Measurements from ENCODE around the gene ZNF319.

ZNF319 gene

DNA sequence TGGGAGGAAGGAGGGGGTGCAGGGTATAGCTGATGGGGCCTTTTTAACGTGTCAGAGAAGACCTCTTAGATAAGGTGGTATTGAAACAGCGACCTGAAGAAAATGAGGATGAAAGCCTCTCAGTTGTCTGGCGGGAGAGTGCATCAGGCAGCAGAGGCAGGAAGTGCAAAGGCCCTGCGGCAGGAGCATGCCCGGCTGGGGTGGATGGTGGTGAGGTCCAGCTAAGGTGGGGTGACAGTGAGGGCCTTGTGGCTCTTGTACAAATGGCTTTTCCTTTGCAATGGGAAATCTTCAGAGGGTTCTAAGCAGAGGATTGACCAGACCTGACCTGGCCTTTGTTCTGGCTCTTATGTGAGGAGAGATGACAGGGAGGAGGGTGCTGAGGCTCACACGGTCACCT lies 36.5 kb upstream of the ZNF319 start:
- no peak for DNase-seq (ENCODE audit: low read depth)

- DNase-seq (ENCODE audit: low read depth): no peak
Observed at GRCh38 chr16:58035356-58036170, 35.1 kb upstream of the ZNF319 start.

DNA sequence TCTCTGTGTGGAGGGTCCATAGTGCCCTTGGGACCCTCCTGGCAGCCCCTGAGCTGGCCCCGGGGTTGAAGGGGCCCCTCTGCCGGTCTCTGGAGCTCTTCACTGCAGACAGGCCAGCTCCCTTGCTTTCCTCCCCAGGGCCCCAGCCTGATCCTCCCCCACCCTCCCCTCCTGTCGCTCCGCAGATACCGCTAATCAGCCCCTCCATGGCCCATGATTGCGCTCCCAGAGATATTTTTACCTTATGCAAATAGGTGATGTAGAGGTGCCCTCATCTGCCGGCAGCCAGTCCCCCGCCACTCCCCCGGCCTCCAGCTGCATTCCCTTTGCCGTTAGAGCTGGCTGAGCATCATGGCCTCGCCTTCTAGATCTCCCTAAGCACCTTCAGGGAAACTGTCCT lies 34.3 kb upstream of the ZNF319 start:
- no peak for DNase-seq (ENCODE audit: low read depth)

- no peak for DNase-seq (ENCODE audit: low read depth)
Observed at GRCh38 chr16:58034128-58034685, 33.7 kb upstream of the ZNF319 start.

DNA sequence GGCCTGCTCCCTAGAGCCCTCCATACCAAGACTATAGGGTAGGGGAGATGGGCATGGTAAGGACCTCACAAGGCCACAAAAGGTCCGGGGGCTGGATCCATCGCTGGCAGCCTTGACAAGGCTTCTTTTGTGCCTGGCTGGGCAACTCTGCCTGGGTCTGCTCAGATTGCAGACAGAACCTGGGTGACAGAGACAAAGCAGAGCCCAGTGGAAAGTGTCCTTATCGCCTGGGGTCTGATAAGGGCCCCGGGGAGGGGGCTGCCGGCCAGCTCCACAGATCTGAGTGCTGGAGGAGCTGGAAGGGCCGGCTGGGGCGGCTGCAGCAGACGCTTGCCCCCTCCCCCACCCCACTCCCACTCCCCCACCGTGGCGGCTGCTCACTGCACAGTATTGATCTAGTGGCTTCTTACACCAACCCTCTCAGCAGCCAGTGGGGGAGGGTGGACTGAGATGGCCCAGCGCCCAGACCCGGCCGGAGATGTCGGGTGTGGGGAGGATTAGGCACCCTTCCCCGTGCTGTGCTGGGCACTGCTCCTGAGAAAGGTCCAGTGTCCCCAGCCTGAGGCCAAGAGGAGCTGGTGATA lies 32.3 kb upstream of the ZNF319 start:
- DNase-seq (ENCODE audit: low read depth): no peak

DNA sequence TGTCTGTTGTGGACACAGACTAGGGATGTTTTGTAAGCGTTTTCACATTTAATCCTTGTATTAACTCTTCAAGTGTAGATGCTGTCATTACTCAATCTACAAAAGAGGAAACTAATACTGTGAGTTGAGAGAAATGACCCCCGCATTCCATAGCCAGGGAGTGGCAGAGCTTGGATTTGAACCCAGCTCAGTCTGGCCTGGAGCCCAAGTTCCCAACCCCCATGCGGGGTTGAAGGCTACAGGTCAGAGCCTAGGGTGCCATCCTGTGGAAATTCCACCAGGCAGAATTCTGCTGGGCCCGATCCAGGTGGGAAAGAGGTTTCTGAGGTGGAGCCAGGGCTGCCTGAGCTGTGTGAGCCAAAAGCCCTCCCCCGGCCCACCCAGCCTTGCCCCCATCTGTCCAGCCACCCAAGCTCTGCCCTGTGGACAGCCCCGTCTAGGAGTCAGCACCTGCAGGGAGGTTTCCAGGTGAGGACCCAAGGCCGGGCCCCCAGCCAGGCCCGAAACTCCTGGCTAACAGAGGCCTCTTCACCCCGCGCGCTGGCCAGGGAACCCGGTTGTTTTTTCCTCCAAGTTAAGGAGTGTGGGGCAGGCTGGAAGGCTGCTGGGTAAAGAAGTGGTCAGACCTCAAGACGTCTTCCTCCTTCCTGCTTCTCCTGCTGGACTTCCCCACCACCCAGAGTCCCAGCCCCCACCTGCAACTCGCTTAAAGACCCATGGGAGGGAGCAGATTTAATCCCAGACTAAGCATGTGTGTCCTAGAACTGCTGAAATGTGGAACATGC lies 30.7 kb upstream of the ZNF319 start:
- no peak for DNase-seq (ENCODE audit: low read depth)

- DNase-seq (ENCODE audit: low read depth): no peak
Observed at GRCh38 chr16:58030136-58030840, 29.8 kb upstream of the ZNF319 start.

- no peak for DNase-seq (ENCODE audit: low read depth)
Observed at GRCh38 chr16:58029410-58029809, 28.9 kb upstream of the ZNF319 start.

GRCh38 chr16:58028541-58029070 lies 28.1 kb upstream of the ZNF319 start:
- no peak for DNase-seq (ENCODE audit: low read depth)

DNA sequence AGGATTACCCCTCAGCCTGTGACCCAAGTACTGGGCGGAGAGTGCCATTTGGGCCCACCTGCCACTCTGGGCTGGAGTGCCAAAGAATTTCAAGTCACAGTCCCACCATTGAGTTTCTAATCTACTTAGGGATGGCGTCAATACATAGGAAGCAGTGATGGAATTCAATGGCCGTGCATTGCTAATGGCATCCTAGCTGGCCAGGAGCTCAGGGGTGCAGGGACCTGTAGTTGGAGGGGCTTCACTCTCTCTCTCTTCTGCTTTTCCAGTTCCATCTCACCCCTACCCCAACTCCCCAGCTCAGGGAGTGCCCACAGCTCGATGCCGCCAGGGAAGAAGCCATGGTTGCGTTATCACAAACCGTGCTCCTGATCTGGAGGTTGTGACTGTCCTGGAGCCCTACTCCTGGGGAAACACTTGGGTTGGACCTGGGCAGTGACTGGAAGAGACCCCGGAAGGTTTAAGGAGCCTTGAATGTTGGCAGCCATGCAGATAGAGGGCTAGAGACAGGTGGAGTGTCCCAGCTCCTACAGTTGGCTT lies 27.5 kb upstream of the ZNF319 start:
- DNase-seq (ENCODE audit: low read depth): no peak

GRCh38 chr16:58027161-58027915 lies 26.9 kb upstream of the ZNF319 start:
- no peak for DNase-seq (ENCODE audit: low read depth)

DNA sequence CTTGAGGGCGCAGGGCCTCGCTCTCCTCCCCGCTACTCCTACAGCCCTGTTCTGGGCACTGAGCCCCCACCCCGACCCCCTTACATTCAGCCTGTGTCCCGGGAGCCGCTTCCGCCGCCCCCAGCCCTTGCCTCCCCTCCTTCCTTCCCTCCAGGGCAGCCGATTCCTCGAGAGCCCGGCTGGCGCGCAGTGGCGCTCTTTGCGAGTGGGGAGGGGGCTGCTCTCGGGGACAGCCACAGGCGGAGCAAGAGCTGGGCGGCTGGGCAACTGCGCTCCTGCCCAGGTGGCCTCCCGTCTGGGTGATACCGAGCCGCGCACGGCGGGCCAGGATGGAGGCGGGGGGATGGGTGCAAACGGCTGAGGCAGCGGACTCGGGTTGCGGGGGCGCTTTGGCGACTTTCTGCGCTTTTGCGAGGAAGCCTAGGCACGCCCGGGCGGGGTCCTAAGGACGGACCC lies 26.3 kb upstream of the ZNF319 start:
- DNase-seq (ENCODE audit: low read depth): no peak

- no peak for DNase-seq (ENCODE audit: low read depth)
Observed at GRCh38 chr16:58026139-58026704, 25.8 kb upstream of the ZNF319 start.

DNA sequence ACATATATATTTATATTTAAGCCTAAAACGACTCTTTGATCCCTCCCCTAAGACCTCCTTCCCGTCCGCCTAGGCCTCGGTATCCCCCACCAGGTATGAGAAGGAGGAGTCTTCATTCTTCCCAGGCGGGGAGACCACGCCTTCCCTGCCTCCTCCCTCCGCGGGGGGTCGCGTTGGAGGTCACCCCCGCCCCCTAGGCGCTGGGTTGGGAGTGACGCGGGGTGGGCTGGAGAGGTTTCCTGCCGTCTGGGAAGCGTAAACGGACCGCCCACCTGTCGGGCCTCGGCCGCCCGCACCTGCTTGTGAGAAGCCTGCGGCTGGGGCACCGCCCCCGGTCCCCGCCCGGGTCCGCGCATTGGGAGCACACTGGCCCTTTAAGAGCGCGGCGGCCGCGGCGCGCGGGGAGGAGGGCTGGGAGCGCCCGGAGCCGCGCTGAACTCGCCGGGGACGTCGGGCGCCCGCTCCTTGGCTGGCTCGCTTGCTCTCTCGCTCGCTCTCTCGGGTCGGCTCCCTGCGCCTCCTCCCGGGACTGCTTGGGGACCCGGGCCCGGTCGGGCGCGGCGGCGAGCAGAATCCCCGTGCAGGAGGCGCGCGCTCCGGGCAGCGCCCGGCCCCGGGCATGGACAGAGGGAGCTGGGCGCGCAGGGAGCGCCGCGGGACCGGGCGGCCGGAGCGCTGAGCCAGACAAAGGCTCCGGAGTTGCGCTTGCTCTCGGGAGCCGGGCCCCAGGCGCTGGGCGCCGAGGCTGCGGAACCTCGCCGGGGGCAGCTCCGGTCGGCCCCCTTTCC lies 25.1 kb upstream of the ZNF319 start, which contains the start of gene MMP15:
MMP15 (plus strand) TSS at position 404 of the 788 bp plus-strand sequence. CDS start 597 bp downstream, outside the sequence.
- DNase-seq (ENCODE audit: low read depth): peak; percentile 63

GRCh38 chr16:58024486-58025350 lies 24.2 kb upstream of the ZNF319 start:
- no peak for DNase-seq (ENCODE audit: low read depth)

DNA sequence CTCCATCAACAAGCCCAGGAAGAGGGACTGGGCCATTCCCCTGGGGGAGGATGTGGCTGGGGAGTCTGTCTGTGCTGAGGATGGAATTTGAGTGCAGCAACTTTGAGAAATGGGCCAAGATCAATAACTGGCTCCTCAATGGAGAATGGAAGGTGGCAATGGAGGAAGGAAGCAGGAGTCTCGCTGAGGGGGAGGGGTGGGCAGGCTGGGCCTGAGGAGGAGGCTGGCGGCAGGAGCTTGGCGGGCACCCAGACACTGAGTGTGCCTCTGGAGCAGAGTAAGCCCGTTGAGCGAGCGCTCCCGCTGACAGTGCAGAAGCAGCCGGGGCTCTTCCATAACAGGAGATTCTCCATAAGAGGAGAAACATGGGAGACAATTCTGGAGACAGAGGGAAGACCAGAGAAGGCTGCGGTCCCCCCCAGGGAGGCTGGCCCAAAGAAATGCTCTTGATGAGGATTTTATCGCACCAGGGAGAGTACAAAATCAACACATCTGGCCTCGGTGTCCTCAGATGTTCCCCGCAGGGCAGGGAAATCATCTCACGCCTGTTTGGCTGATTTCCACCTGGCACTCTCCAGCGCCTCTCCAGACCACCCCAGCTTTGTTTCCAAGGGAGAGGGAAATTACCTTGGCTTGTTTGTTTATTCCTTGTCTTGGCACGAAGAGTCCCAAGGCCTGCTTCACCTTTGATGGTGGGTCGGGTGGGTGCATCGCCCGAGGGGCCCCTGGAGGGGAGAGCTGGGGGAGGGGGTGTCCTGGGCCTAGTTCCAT lies 22.3 kb upstream of the ZNF319 start:
- DNase-seq (ENCODE audit: low read depth): no peak
